Uterine smooth muscle cell (primary cell): Measurements from ENCODE around the gene SSNA1. TPM values are rescaled to one million over a fixed set of nuclear protein-coding genes. Genes with fewer than 3 reads are reported as not detected.

Experiments
- total RNA-seq: library from RNA; depleted of rRNA; stranded (reverse); fragments of >200 nt; gene quantifications from 2 replicates; pipeline ENCODE4 v1.2.3, GENCODE V29; 2014

SSNA1 gene, protein sequence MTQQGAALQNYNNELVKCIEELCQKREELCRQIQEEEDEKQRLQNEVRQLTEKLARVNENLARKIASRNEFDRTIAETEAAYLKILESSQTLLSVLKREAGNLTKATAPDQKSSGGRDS
- total RNA-seq, result 60.9 and 82.4 TPM in 2 replicates

DNA sequence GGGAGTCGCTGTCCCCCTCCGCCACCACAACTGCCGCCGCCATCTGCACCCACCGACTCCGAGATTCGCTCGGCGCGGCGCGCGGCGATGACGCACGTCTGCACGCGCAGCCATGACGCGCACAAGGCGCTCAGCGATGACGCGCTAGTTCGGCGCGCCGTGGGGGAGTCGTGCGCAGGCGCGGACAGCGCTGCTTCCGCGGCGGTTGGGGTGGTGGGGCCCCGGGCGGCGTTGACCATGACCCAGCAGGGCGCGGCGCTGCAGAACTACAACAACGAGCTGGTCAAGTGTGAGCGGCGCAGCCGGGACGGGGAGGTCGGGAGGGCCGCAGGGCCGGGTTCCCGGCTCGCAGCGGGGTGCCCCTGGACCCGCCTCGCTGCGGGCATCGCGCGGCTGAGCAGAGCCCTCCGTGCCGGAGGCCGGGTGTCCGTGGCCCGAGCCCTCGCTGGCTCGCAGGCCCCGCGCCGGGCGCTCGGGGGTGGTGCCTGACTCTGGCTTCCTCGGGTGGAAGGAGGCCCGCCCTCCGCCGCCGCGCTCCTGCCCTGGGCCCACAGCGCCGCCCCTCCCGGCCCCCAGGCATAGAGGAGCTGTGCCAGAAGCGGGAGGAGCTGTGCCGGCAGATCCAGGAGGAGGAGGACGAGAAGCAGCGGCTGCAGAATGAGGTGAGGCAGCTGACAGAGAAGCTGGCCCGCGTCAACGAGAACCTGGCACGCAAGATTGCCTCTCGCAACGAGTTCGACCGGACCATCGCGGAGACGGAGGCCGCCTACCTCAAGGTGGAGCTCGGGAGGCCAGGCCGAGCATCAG, at the start of gene SSNA1, which contains the start of gene ANAPC2:
TSS of gene SSNA1 (plus strand) at position 187 of the 807 bp plus-strand sequence. CDS start at position 238, 51 bp downstream.
TSS of gene ANAPC2 (minus strand) at position 71 of the 807 bp plus-strand sequence. CDS start at position 43, 28 bp downstream.

DNA sequence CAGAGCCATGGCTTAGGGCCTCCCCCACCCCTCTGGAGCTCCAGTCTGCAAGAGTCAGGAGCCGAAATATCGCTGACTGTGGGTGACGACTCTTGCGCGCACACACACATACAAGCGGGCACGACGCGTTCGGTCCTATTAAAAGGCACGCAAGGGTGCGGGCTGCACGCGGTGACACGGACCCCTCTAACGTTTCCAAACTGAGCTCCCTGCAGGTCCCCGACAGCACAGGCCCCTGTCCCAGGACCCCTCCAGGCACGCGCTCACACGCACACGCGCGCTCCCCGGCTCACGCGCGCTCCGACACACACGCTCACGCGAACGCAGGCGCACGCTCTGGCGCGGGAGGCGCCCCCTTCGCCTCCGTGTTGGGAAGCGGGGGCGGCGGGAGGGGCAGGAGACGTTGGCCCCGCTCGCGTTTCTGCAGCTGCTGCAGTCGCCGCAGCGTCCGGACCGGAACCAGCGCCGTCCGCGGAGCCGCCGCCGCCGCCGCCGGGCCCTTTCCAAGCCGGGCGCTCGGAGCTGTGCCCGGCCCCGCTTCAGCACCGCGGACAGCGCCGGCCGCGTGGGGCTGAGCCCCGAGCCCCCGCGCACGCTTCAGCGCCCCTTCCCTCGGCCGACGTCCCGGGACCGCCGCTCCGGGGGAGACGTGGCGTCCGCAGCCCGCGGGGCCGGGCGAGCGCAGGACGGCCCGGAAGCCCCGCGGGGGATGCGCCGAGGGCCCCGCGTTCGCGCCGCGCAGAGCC, 49.6 kb upstream of the SSNA1 start, which contains the start of gene GRIN1:
TSS of gene GRIN1 (plus strand) at position 433 of the 746 bp plus-strand sequence. CDS start 333 bp downstream, outside the sequence.

DNA sequence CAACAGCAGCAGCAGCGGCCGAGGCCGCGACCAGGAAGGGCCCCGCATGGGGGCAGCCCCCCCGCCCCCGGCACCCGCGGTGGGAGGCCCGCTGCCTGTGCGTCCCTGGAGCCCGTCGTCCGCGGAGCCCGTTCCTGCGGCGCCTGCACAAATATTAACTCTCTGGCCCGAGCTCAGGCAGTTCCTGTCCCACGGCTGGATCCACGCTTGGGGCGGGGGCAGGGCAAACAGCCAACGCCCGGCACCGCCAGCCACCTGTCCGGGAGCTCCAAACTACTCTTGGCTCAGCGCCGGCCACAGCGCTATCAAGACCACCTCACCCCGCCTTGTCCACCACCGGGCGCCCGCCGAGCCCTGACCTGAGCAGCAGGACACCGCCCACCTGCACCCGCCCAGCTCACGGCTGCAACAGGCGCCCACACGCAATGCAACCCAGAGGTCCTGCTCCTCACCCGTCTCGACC, 18.5 kb upstream of the SSNA1 start, which contains the start of gene LRRC26:
TSS of gene LRRC26 (minus strand) at position 156 of the 463 bp plus-strand sequence. CDS start at position 48, 108 bp downstream.

DNA sequence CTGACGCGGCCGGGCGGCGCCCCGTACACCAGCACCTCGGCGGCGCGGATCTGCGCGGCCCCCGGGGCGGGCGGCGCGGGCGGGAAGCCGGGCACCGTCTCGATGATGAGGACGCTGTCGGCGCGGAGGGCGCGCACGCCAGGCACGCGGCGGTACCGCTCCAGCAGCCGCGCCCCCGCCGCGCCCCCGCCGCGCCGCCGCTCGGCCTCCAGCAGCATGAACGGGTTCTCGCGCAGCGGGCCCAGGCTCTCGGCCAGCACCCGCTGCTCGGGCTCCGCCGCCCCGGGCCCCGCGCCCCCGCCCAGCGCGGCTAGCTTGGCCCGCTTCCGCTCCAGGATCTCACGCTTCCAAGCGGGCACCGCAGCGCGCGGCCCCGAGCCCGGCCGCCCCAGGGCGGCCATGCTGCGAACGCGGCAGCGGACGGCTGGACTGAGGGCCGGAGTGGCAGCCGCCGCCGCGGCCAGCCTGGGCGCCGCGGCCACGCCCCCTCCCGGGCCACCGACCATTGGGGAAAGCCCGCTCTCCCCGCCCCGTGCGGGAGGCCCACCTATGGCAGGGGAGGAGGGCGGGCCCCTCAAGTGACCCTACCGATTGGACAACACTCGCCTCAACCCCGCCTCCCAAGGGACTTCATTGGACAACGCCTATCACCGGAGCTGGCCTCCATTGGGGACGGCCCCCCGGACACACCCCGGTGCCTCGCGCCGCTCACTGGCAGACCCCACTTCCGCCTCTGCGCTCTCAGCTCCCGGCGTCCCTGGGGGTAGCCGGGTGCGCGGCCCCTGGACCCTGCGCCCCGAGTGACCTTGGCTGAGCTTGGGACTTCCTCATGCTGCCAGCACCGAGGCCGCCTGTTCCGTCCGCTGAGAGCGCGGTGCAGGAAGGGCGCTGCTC, 12.1 kb downstream of the SSNA1 start, which contains the start of gene TPRN:
TSS of gene TPRN (minus strand) at position 431 of the 894 bp plus-strand sequence. CDS start at position 401, 30 bp downstream.

DNA sequence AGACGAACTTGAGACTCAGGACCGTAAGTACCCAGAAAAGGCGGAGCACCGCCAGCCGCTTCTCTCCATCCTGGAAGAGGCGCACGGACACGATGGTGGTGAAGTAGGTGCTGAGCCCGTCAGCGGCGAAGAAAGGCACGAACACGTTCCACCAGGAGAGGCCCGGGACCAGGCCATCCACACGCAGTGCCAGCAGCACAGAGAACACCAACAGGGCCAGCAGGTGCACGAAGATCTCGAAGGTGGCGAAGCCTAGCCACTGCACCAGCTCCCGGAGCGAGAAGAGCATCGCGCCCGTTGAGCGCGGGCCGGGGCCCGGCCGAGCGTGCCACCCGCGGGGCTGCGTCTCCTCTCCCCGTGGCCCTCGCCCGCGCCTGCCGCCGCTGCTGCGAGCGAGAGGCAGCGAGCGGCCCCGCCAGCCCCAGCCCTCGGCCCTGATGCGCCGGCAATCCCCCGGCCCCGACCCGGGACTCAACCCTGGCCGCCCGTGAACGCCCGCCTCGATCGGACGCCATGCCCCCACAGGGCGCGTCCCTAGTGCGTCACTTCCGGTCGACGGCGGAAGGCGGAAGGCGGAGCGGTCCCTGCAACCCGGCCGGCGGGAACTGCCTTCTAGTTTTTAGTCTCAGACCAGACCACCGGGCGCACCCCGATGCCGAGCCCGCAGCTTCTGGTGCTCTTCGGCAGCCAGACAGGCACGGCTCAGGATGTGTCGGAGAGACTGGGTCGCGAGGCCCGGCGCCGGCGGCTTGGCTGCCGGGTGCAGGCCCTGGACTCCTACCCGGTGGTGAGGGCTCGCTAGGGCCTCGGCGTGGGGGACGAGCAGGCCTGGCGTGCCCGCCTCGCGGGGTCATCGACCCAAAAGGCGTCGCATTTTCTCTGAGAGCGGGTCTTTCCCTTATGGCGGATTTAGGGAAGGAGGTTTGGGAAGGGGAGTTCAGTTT, 16.9 kb downstream of the SSNA1 start, which contains the start of the genes NDOR1 and TMEM203:
TSS of gene NDOR1 (plus strand) at position 575 of the 944 bp plus-strand sequence. CDS start at position 653, 78 bp downstream.
TSS of gene TMEM203 (minus strand) at position 523 of the 944 bp plus-strand sequence. CDS start at position 289, 234 bp downstream.

DNA sequence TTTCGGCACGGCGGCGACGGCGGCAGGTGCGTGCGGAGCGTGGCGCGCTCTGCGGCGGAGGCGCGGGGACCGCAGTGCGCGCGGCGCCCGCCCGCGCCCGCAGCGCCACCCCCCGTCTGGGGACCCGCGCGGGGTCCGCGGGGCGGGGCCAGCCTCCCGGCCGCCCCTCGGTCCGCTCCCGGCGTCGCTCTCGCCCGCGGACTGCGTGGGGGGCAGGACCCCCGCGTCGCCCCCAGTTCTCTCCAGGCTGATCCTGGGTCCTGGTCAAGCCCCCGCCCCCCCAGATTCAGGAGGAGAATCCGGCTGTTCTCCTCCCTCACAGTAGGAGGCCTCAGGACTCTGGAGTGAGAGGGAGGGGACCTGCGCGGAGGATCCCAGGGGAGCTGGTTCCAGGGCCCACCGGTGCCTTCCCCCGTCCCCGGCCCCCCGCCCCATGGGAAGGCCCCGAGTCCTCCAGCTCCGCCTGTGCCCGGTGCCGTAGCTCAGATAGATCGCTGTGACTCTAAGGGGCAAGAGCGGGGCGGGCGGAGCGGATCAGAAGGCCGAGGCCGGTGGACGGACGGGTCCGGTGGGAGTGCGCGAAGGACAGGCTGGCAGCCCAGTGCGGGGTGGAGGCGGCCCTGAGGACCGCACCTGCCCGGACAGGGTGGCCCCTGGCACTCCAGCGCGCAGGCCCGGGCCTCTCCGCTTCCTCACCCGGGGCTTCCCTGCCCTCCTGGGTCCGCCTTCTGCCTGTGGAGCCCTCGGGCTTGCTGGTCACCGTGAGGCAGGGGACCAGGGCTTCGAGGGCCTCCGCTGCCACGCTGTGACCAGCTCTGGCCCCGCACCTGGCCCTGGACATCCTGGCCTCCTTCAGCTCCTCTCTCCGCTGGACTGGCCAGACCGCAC, 34.0 kb downstream of the SSNA1 start, which contains the start of gene RNF208:
TSS of gene RNF208 (minus strand) at position 51 of the 888 bp plus-strand sequence. CDS start 1,028 bp downstream, outside the sequence.

DNA sequence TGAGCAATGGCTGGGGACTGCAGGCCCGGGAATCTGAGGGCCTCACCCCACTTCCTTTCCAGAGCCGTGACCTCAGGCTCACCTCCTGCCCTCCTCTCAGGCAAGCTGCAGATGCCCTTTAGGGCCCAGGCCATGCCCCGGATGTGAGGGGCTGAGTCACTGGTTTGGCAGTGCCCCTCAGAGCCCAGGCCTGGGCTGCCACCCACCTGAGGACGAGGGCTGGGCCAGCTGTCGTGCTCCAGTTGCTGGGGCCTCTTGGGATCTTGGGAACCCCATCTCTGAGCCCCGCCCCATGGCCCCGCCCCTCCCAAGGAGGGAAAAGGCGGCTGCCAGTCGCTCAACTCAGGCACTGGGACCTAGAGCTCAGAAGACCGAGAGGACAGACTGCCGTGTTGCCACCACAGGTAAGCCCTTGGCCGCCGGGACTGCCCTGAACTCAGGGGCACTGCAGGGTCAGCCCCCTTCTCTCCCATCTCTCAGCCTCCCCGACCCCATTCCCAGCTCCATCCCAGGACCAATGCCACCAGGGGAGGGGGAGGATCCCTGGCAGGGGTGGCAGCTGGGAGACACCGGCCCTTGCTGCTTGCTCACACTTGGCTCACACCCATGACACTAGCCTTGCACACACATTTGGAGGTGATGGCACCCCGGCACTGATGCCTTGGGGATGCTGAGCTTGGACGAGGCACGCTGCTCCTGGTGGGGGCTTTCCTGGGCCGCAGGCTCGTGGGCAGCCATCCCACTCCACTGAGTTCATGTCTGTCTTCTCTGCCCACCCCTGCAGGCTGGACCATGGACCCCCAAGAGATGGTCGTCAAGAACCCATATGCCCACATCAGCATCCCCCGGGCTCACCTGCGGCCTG, 36.6 kb downstream of the SSNA1 start, which contains the start of gene CYSRT1:
TSS of gene CYSRT1 (plus strand) at position 345 of the 865 bp plus-strand sequence. CDS start at position 793, 448 bp downstream.

DNA sequence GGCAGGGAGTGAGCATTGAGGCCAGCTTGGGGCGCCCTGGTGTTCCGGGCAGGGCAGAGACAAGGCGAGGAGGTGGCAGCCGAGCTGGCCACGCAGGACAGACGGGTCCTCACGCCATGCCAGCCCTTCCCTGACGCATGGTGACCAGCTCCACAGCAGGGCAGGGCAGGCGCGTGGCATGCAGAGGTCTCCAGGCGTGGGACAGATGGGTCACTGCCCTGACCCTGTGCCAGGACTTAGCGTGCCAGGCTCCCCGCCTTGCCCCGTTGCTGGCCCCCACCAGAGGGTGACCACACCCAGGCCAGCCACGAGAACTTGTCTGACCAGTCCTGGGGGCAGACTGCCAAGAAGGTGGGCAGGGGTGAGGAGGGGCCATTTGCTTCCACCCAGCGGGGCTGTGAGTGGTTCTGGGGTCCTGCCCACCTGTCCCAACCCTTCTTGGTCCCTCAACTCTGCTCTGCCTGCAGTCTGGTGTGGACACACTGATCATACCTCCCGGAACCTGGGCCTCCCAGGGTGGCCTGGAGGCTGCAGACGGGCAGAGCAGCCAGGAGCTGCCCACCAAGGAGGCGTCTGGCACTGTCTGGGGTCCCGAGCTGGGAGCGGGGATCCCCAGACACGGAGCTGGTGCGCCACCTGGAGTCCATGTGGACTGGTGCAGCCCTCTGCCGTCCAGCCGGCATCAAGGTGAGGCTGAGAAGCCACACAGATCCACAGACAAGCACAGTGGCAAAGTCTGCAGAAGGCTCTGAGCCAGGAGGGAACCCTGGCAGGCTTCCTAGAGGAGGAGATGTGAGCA, 38.8 kb downstream of the SSNA1 start, which contains the start of gene RNF224:
TSS of gene RNF224 (plus strand) at position 449 of the 799 bp plus-strand sequence. CDS start 834 bp downstream, outside the sequence.

DNA sequence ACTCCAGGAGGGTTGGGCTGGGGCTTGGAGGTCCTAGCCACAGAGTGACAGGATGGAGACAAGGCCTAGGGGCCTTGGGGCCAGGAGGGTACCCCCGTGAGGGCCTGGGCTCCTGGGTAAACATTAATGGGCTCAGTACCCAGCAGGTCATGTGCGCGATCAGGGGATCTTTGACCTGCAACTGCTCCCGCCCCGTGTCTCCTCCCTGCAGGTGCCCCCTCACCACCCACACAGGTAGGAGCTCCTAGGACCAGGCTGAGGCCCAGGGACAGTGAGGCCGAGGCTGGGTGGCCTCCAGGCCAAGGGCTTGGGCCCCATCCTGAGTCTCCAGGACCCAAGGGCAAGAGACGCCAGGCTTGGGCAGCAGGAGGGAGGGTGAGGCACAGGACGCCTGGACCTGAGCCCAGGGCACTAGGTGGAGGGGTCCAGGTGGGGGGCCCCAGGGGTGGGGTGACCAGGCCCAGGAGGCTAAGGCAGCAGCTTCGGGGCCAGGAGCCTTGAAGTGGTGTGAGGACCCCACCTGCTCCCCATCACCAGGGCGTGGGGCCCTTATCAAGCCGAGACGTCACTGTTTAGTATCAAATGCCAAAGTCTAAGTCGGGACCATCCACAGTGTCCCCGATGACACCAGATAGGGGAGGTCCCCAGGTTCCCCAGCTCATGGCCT, 42.4 kb downstream of the SSNA1 start, which contains the start of gene SLC34A3:
TSS of gene SLC34A3 (plus strand) at position 197 of the 667 bp plus-strand sequence. CDS start 802 bp downstream, outside the sequence.

Other genes with a start within 250 kb of the SSNA1 start
- gene FBXW5, start 243.9 kb upstream of the SSNA1 start, total RNA-seq, result 167 and 192 TPM in 2 replicates
- gene C8G, start 243.4 kb upstream of the SSNA1 start, total RNA-seq, result 0.37 TPM in 1 of 2 replicates, not detected in the other
- gene LCN12, start 236.4 kb upstream of the SSNA1 start, total RNA-seq, result 0.12 TPM in 1 of 2 replicates, not detected in the other
- gene PTGDS, start 211.2 kb upstream of the SSNA1 start, total RNA-seq, result 1.2 and 40.7 TPM in 2 replicates
- gene LCNL1, start 205.7 kb upstream of the SSNA1 start, total RNA-seq, result 0.66 and 6.4 TPM in 2 replicates
- gene PAXX, start 196.3 kb upstream of the SSNA1 start, total RNA-seq, result 23.9 and 25.1 TPM in 2 replicates
- gene CLIC3, start 192.1 kb upstream of the SSNA1 start, total RNA-seq, result 0.55 and 3.0 TPM in 2 replicates
- gene ABCA2, start 160.4 kb upstream of the SSNA1 start, total RNA-seq, result 19.0 and 31.7 TPM in 2 replicates
- gene FUT7, start 156.6 kb upstream of the SSNA1 start, total RNA-seq, result not detected in 2 replicates
- gene NPDC1, start 142.5 kb upstream of the SSNA1 start, total RNA-seq, result 13.3 and 20.9 TPM in 2 replicates
- gene ENTPD2, start 134.6 kb upstream of the SSNA1 start, total RNA-seq, result not detected in 2 replicates
- gene SAPCD2, start 118.1 kb upstream of the SSNA1 start, total RNA-seq, result 7.1 and 18.6 TPM in 2 replicates
- gene UAP1L1, start 111.2 kb upstream of the SSNA1 start, total RNA-seq, result 28.3 and 33.1 TPM in 2 replicates
- 73.2 and 128 TPM in 2 replicates for gene MAN1B1, start 101.7 kb upstream of the SSNA1 start, total RNA-seq
- gene DPP7, start 73.9 kb upstream of the SSNA1 start, total RNA-seq, result 45.3 and 86.1 TPM in 2 replicates
- gene GRIN1, start 49.5 kb upstream of the SSNA1 start, total RNA-seq, result under 0.01 and 0.11 TPM in 2 replicates
- gene LRRC26, start 18.6 kb upstream of the SSNA1 start, total RNA-seq, result not detected in 2 replicates
- 0.25 TPM in 1 of 2 replicates, not detected in the other for gene TMEM210, start 16.6 kb upstream of the SSNA1 start, total RNA-seq
- 29.9 and 34.0 TPM in 2 replicates for gene ANAPC2, start 116 bp upstream of the SSNA1 start, total RNA-seq
- gene TPRN, start 12.1 kb downstream of the SSNA1 start, total RNA-seq, result 6.8 and 8.7 TPM in 2 replicates
- 37.1 and 41.5 TPM in 2 replicates for gene TMEM203, start 17.0 kb downstream of the SSNA1 start, total RNA-seq
- 2.6 and 4.8 TPM in 2 replicates for gene NDOR1, start 17.0 kb downstream of the SSNA1 start, total RNA-seq
- 0.11 and 0.25 TPM in 2 replicates for gene RNF208, start 33.6 kb downstream of the SSNA1 start, total RNA-seq
- gene CYSRT1, start 36.5 kb downstream of the SSNA1 start, total RNA-seq, result 0.55 and 0.62 TPM in 2 replicates
- 0.11 TPM in 1 of 2 replicates, not detected in the other for gene RNF224, start 38.8 kb downstream of the SSNA1 start, total RNA-seq
- gene SLC34A3, start 42.2 kb downstream of the SSNA1 start, total RNA-seq, result not detected in 2 replicates
- 153 and 473 TPM in 2 replicates for gene TUBB4B, start 52.6 kb downstream of the SSNA1 start, total RNA-seq
- gene STPG3, start 62.6 kb downstream of the SSNA1 start, total RNA-seq, result not detected in 2 replicates
- 60.7 and 75.9 TPM in 2 replicates for gene NELFB, start 66.7 kb downstream of the SSNA1 start, total RNA-seq
- gene TOR4A, start 89.0 kb downstream of the SSNA1 start, total RNA-seq, result 34.0 and 38.7 TPM in 2 replicates
- gene NRARP, start 113.6 kb downstream of the SSNA1 start, total RNA-seq, result 0.11 and 0.12 TPM in 2 replicates
- 6.5 and 19.5 TPM in 2 replicates for gene EXD3, start 234.5 kb downstream of the SSNA1 start, total RNA-seq
- gene NOXA1, start 234.7 kb downstream of the SSNA1 start, total RNA-seq, result 0.22 and 1.00 TPM in 2 replicates